Stimulated activated CD8-positive, alpha-beta memory T cell treated with anti-CD3 and anti-CD28 coated beads, Interleukin-7, amount 100 ng/mL, for 4 hours (primary cell): ENCODE measurements around the gene TP63.

Experiments
- DNase-seq, 2 donors: peaks; one replicate each; pipeline ENCODE4 v3.0.0-alpha.2; 2020; ENCODE audit warnings: low read depth in 2 of 2

TP63 gene

GRCh38 chr3:189862385-189862998 is 231.3 kb downstream of the TP63 start:
- no peak for DNase-seq

GRCh38 chr3:189863031-189863430 is 231.8 kb downstream of the TP63 start:
- DNase-seq = no peak

- DNase-seq = no peak
Observed at GRCh38 chr3:189868061-189868460, 236.9 kb downstream of the TP63 start.

DNA sequence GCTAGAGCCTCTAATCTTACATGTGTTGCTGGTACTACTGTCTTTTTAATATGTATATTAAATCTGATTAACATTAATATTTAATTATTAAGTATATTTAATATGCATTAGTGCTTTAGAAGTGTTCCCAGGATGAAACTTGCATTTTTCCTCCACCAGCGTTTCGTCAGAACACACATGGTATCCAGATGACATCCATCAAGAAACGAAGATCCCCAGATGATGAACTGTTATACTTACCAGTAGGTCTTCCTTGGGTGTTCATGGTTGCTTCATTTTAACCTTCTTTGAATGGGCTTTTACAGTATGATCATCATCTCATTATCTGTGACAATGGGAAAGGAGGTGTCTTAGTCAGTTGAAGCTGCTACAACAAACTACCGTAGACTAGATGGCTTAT is 238.0 kb downstream of the TP63 start:
- no peak for DNase-seq

- no peak for DNase-seq
Observed at GRCh38 chr3:189871418-189871817, 240.2 kb downstream of the TP63 start.

- no peak for DNase-seq
Observed at GRCh38 chr3:189883113-189883753, 252.0 kb downstream of the TP63 start.

DNA sequence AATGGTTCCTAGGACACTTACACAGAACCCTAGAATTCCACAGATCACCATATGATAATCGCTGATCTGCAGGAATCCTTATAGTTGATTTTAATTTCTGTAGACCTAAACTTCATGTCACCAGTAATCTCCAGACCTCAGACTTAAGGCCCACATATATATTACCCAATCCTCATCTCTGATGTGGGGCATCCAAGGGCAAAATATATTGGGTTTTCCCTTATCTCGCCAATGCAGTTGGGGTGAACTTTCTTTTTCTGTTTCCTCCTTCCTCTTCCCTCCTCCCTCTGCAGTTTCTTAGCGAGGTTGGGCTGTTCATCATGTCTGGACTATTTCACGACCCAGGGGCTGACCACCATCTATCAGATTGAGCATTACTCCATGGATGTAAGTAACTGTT is 259.3 kb downstream of the TP63 start:
- no peak for DNase-seq

DNA sequence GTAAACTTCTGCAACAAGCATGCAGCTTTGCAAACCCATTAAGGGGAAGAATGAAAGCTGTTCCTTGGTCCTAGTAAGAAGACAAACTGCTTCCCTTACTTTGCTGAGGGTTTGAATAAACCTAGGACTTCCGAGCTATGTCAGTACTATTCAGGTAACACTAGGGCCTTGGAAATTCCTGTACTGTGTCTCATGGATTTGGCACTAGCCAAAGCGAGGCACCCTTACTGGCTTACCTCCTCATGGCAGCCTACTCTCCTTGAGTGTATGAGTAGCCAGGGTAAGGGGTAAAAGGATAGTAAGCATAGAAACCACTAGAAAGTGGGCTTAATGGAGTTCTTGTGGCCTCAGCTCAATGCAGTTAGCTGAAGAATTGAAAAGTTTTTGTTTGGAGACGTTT is 265.3 kb downstream of the TP63 start:
- DNase-seq = no peak

DNA sequence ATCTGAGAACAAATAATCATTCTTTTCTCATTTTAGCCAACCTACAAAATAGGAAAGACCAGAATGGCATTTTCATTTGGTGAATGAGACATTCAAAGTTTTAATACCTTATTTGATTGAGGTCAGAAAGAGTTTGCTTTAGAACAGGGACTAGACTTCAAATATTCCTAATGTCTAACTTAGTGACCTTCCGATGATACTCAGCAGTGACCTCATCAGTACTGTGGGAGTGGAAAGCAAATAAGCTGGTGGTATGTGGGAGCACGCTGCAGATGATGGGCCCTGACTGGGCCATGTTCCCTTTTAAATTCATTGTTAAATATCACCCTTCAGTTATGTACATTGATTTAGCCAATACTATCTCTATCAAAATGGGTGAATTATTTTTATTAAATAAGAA is 266.2 kb downstream of the TP63 start:
- DNase-seq = no peak

GRCh38 chr3:189898559-189899153 is 267.5 kb downstream of the TP63 start:
- DNase-seq = no peak

DNA sequence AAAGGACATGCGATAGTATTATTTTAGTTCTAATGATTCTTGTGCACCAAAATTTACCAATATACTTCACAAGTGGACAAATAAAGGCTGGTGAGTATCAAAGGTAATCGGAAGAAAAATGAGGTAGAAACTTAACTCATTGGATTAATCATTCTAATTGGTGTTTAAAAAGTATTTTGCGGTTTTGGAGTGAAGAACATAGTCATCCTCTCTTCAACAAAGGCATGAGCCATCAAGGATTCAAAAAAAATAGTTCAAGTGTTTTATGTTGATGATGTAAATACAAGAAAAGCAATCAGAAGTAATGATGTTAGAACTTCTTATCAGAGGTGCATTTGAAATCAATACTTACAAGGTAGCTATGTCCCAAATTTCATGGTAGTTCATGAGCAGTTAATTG is 268.0 kb downstream of the TP63 start:
- DNase-seq = no peak

DNA sequence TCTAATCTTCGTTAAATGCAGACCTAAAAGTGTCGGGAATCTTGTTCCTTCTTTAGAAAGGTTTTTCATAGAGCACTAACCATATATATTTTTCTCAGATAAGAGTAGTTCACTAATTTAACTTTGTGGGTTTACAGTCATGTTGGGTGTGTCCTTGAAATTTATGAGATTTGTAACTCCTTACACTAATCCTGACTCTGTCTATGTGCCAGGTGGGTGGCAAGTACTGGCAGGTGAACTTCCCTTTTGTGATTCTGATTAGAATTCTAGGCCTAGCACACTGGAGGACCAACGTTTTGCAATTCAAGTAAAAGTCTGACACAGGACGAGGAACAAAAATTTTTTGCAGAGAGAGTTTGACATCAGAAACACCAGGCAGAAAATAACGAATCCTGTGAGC is 269.4 kb downstream of the TP63 start:
- no peak for DNase-seq

DNA sequence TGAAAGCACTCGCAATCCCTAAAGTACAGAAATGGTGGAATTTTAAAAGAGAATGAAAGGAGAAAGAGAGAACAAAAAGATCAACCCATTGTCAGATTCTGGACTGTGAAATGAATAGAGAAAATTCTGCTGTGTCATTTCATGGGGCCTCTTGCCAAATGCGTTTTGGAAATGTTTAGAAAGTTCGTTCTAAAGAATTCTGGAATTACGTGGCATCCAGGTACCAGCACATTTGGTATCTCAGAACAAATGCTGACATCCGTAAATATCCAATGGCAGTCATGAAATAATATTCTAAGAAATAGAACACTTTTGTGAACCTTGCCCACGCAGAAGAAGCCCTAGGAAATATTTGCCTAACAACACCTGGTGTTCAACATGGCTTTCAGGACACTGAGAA is 270.3 kb downstream of the TP63 start:
- no peak for DNase-seq

DNA sequence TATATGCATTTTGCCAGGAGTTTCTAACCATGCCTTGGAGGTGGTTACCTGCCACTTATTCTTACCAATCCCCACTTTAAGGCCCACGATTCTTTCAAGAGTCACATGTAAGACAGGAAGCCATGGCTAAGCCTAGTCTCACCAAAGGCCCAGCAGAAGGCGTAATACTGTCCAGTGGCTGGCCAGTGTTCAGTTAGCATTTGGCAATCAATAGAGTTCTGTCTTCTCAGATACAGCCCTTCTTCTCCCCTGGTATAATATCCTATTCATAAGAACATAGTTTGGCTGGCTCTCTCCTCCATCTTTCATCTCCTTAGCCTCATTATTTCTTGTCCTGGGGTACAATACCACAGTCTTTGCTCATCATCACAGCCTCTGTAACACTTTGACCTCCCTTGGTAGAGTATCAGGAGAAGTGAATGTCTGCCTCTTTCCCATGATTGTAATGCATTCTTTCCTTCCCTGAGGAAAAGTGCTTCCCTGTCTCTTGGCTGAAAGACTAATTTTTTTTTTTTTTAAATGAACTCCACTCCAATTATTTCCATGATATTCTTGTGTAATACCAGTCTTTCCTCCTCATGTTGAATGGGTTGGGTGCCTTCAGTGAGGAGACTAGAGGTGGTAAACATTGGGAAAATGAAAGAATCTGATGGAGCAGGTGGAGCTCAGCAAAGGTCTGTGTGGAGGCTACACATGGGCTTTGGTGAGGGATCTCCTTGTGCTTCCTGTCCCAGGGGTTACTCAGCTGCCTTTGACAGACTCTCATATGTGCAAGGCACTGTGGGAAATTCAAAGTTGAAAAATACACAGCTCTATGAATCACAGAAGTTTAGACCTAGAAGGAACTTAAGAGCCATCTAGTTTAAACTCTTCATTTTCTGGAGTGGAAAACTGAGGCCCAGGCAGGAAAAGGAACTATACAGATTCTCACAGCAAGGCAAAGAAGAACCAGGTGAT is 271.3 kb downstream of the TP63 start:
- no peak for DNase-seq

GRCh38 chr3:189903562-189904250 is 272.5 kb downstream of the TP63 start:
- no peak for DNase-seq

DNA sequence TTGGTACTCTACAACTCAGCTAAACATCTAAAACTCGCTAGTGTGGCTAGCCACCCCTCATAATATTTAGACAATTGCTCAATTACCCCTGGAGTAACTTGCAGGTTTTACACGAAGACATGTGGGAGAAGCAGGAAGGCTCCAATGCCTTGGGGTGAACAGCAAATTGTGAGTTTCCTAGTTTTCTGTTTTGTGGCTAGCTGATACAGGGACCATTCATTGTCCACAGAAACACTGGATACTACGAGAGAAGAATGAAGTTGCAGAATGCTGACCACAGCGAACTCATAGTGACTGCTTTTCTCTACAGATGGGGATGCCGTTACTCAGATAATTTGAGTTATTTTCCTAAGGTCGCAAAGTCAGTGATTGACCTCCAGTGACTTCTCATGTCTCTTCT is 276.6 kb downstream of the TP63 start:
- no peak for DNase-seq

DNA sequence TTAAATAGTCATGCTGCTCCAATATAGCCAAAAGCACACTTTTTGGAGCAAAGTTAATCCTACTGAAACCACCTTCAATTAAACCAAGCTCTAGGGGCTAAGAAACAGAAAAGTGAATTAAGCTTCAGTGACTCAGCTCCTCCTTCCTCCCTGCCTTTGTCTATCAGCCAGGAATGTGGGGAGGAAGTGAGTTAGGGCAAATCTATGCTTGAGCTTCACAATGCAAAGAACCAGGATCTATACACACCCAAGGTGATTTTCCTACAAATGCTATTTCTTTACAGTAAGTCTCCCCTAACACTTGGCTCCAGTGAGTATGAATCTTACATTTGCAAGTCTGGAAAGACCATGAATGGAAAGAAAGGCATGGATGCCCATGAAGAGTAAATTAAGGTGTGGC is 277.5 kb downstream of the TP63 start:
- no peak for DNase-seq

DNA sequence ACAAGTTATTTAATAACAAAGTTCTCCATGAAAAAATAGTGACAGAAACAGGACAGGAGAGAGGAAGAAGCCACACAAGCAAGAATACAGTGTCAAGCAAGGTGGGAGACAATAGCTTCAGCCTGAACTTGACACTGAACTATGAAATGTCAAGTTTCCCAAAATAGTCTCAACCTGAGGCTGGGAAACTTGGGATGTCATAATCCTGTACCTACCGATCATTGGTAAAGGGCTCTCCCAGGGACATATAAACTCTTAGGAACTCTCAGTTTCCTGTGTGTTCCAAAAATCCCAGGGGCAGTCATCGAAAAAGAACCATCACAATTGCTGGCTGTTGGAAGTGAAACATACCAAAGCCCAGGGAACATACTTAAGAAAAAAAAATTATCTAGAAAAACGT is 277.9 kb downstream of the TP63 start:
- DNase-seq = no peak

DNA sequence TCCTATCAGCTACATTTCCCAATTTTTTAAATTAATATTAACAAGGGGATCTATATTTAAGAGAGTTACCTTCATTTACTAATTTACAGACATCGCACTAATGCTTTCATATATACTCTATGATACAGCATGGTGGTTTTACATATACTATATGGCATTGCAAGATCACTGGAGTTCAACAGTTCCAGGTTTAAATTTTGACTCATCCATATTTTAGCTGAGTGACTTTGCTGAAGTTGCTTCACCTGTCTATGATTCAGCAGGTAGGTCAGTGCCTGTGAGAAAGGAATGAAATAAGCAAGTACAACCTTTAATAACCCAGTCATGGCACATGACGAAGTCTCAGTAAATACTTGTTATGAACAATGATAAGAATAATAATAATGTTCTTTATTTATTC is 278.4 kb downstream of the TP63 start:
- DNase-seq = no peak

DNA sequence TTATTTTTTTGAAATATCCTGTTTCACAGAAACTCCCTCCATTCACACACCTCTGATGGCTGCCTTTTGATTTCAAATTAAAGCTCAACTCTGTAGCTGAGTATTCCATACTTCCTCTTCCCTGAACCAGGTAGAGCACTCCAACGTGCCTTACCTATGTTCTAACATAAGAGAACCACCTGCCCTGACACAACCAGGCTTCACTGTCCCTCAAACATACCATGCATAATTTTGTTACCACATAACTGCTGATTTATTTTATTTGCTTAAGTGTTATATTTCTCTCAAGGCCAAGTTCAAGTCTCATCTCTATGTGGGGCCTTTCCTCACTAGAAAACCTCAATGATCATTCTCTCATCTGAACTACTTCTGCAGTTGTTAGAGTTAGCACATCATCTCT is 279.8 kb downstream of the TP63 start:
- DNase-seq = no peak

- DNase-seq = no peak
Observed at GRCh38 chr3:189914799-189915198, 283.6 kb downstream of the TP63 start.

- no peak for DNase-seq
Observed at GRCh38 chr3:189921770-189922169, 290.6 kb downstream of the TP63 start.
